Psoas muscle (tissue), 8 donors: ENCODE data around the gene SLC26A2. TPM values are rescaled to one million over a fixed set of nuclear protein-coding genes. Genes with fewer than 3 reads are reported as not detected.
A peak's percentile ranks its signal among the peaks of the same experiment; 100 is the strongest.

Source experiments
- ATAC-seq, 4 donors: fragments of 200-7000 bp; cut with Tn5 transposase; one replicate each; pipeline ENCODE4 v1.9.1; 2020; ENCODE audit warnings: moderate library complexity in 3 of 4, mild to moderate bottlenecking in 2 of 4
- DNase-seq, 2 donors: peaks; one replicate each; pipeline ENCODE4 v3.0.0-alpha.2; 2020
- H3K27ac ChIP-seq: fragments of 200-600 bp; one replicate; pipeline ENCODE4 v1.8.0; 2022
- H3K27me3 ChIP-seq, 3 donors: fragments of 200-600 bp in 1 of 3; one replicate each; pipeline versions ENCODE4 v1.6.1 to v1.8.0; 2013 to 2022; ENCODE audit warnings: low read length in 2 of 3, mild to moderate bottlenecking in 2 of 3, moderate library complexity in 1 of 3; ENCODE audit not compliant: insufficient read depth in 3 of 3
- H3K36me3 ChIP-seq, 2 donors: fragments of 200-600 bp in 1 of 2; one replicate each; pipeline versions ENCODE4 v1.6.1 to v1.8.0; 2013 to 2022; ENCODE audit warnings: low read depth in 1 of 2, mild to moderate bottlenecking in 1 of 2, moderate library complexity in 1 of 2; ENCODE audit not compliant: insufficient read depth in 1 of 2
- H3K4me1 ChIP-seq: fragments of 200-600 bp; one replicate; pipeline ENCODE4 v1.8.0; 2022
- H3K4me3 ChIP-seq: fragments of 200-600 bp; one replicate; pipeline ENCODE4 v1.8.0; 2022; ENCODE audit warnings: mild to moderate bottlenecking
- H3K9me3 ChIP-seq: fragments of 200-600 bp; one replicate; pipeline ENCODE4 v1.8.0; 2022
- CTCF ChIP-seq: fragments of 200-600 bp; IDR thresholded peaks from one replicate; pipeline ENCODE4 v1.8.0; 2022; ENCODE audit warnings: antibody characterized with exemption
- WGBS, 3 donors: extraction: QIAGEN DNeasy Blood & Tissue Kit; methylation state at CpG; one replicate each; pipeline versions ENCODE4 v1.1.6 to v1.1.7; 2013; 5-methylcytosine and 5-hydroxymethylcytosine counted together
- intact Hi-C, 2 donors: fragments of 100-400 bp; cut with DNase I; formaldehyde crosslinking; loops; one replicate each; pipeline versions ENCODE4 v1.11.0 to v1.14.2; 2022
- polyA plus RNA-seq, 3 donors: library from polyadenylated mRNA; stranded (reverse); fragments of 200-250 nt; gene quantifications; one replicate each; pipeline ENCODE4 v1.2.3, GENCODE V29; 2013
- total RNA-seq, 4 donors: library from RNA; stranded (reverse); fragmentation: NEBNext Ultra II Directional in 2 of 4; extraction: Animal tissue kit (Norgen Biotek cat#: 25700) in 2 of 4; gene quantifications; one replicate each; pipeline versions ENCODE4 v1.2.1 to v1.2.4, GENCODE V29; 2021 to 2023
- donor health status: healthy with polysubstance abuse.
- donor health status: DM: no; HTN: no; CAD: no; lungs with moderate emphysema.
- donor health status: Bipolar disorder and iron deficiency.
- donor health status: healthy.
- donor health status: DM: yes; HTN: yes; CAD: no.
- donor health status: DM: no; HTN: no; CAD: no.
- donor health status: DM: no; HTN: no; CAD: no.
- donor health status: DM: yes; HTN: yes; CAD: no.

Gene SLC26A2
- total and polyA plus RNA-seq, 7 donors = 4.0 to 20.1 (median 7.3) TPM

GRCh38 chr5:149982505-149982904, 21.9 kb downstream of the SLC26A2 start:
- no peaks in the 10 kb centered on the region for H3K4me1 ChIP-seq
- H3K27ac ChIP-seq = no peak overlapping the region
- no peaks in the 10 kb centered on the region for H3K27me3 ChIP-seq
- no peak overlapping the region for H3K4me3 ChIP-seq
- no peaks in the 10 kb centered on the region for H3K9me3 ChIP-seq
- H3K36me3 ChIP-seq = peaks cover 10 to 38% of the 10 kb centered on the region in 2 donors
- no peak for ATAC-seq
- intact Hi-C loops = no loop called here
- no peak for DNase-seq
- no peak for TF ChIP-seq CTCF

GRCh38 chr5:149988126-149988525, 27.6 kb downstream of the SLC26A2 start:
- Histone ChIP-seq H3K9me3 (no peaks in the 10 kb centered on the region), H3K4me3 (no peak overlapping the region), H3K36me3 (no peaks in the 10 kb centered on the region), H3K4me1 (no peaks in the 10 kb centered on the region), H3K27me3 (no peaks in the 10 kb centered on the region), H3K27ac (no peak overlapping the region)
- TF ChIP-seq CTCF = no peak
- intact Hi-C loops = no loop called here
- 79 to 87% (median 86%) methylated on average over 5 of the region's 5 CpGs for WGBS, 3 donors
- no peak for DNase-seq
- ATAC-seq = no peak

- Histone ChIP-seq H3K4me3 (no peak overlapping the region), H3K27ac (no peak overlapping the region), H3K27me3 (no peaks in the 10 kb centered on the region), H3K4me1 (peaks cover 13% of the 10 kb centered on the region), H3K9me3 (no peaks in the 10 kb centered on the region), H3K36me3 (peaks cover 0 to 12% of the 10 kb centered on the region in 2 donors)
- intact Hi-C loops = loop anchor here (1.0 to 5.0 kb wide), 6 partner anchors 58 to 354 kb away; no protein-coding TSS in a partner anchor
- peak; percentile 96 for TF ChIP-seq CTCF
- WGBS, 3 donors = 62 to 68% (median 67%) methylated on average over 4 of the region's 4 CpGs
- DNase-seq (peak; percentile 61 to 72), ATAC-seq (peak; percentile 85 to 89 (median 87))
These were observed 30.2 kb downstream of the SLC26A2 start for GRCh38 chr5:149990518-149991376.

GRCh38 chr5:149993471-149993870, 32.9 kb downstream of the SLC26A2 start:
- intact Hi-C loops = loop anchor here (5.0 kb wide), 3 partner anchors 61 to 356 kb away; no protein-coding TSS in a partner anchor
- no peak for ATAC-seq
- H3K27ac ChIP-seq = no peak overlapping the region

More at GRCh38 chr5:149993471-149993870, 32.9 kb downstream of the SLC26A2 start:
- no peak for TF ChIP-seq CTCF
- no peak for DNase-seq
- WGBS, 3 donors = 87 to 96% (median 96%) methylated on average over 3 of the region's 3 CpGs
- Histone ChIP-seq H3K27me3 (no peaks in the 10 kb centered on the region), H3K4me3 (no peak overlapping the region), H3K36me3 (peaks cover 0 to 21% of the 10 kb centered on the region in 2 donors), H3K9me3 (no peaks in the 10 kb centered on the region), H3K4me1 (peaks cover 13% of the 10 kb centered on the region)
